ENCODE results near the gene ST7L. TPM values are rescaled to one million over a fixed set of nuclear protein-coding genes. Genes with fewer than 3 reads are reported as not detected.

Gene ST7L
- total RNA-seq, 1 donor from 2014 or later: 10.3 TPM

DNA sequence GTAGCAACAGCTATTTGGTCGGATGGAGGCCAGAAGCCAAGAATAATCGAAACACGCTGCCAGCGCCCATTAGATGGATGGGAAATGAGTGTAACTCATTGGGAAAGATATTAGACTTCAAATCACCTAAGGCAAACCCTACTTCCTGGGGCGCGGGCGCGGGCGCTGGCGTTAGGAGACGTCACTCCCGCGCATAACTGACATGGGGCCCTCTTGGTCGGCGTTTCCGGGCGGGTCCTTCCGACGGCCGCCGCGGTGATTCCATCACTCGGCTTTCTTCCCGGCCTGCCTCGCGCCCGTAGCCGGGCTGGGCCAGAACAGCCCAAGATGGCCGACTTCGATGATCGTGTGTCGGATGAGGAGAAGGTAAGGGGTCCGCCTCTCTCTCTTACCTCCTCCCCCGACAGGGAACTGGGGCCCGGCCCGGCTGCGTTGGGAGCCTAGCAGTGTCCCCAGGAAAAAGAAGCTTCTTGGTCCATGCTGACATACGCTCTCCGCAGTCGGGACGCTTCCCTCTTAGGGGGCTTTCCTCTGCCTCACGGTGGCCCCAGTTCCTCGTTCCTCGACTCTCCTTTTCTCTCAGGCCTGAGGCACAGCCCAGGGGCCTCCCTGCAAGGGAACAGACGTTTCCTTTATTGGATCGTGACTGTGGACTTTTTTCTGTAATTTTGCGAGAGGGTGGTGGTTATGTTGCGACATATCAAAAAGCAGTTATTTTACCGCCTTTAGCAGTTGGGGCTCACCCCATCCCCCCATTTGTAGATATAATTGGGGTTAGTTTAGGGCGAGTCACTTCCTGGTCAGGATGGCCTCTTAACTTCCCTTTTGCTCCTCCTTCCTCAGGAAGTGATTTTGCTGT, 806 bp upstream of the ST7L start, which contains the start of gene CAPZA1:
Gene CAPZA1 (plus strand): TSS at position 315 of the 859 bp plus-strand sequence. CDS start 13 bp downstream, at position 328.
- peak; percentile 78 to 94 for DNase-seq (ENCODE audit: low read depth in 2 of 2)

DNA sequence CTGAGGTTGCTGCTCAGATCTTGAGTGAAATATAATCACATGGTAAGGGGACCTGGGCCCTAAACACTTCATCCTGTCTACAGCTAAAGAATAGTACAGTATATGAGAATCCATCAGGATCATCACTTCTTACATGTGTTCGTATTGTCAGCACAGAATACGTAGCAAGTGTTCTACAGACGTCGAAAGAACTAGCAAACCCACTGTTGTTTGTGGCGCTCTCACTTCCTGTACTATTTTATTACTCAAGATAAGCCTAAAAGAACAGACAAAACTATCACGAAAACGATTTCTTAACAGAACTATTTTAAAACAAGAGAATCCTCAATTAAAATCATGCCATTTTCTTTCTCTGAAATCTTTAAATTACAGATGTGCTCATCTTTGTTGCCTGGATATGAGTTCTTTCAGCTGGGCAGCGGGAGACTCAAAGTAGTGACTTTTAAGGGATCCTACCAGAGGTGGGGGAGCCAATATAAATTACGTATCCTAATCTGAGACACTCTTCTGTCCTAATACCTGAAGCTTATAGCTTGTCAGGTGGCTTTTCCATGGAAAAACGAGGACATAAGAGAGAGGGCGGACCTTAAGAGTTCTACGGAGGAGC, 724 bp downstream of the ST7L start:
- DNase-seq (ENCODE audit: low read depth in 2 of 2): peak in 1 of 2 donors; percentile 58

GRCh38 chr1:112614460-112615065, 4.4 kb downstream of the ST7L start:
- peak; percentile 42 to 62 for DNase-seq (ENCODE audit: low read depth in 2 of 2)

DNA sequence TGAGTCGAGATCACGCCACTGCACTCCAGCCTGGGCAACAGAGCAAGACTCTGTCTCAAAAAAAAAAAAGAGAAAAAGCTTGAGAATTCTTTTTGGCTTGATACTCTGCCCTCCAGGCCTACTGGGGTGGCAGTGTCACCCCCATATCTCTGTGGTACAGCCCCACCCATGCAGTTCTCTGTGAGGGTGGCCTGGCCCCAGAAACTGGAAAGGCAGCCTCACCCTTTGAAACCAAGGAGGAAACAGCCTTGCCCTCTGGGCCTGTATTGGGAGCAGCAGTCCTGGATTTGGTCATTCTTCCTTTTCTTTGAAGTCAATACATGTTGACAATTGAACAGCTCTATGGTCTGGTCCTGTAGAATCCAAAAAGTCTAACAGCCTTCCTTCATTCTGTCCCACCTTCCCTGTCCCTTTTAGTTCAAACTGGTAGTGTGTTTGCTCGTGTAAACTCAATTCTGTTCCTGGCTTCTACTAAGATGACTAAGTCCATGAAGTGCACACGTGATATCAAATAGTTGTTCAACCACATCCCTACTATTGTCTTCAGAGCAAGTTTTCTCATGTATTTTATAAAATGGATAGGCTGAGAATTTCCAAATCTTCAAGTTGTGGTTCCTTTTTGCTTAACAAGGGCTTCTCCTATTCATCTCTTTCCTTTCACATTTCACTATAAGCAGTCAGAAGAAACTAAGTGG, 13.2 kb downstream of the ST7L start:
- DNase-seq (ENCODE audit: low read depth in 2 of 2): no peak

- DNase-seq (ENCODE audit: low read depth in 2 of 2): no peak
These were observed 15.4 kb downstream of the ST7L start for GRCh38 chr1:112603541-112603940.

DNA sequence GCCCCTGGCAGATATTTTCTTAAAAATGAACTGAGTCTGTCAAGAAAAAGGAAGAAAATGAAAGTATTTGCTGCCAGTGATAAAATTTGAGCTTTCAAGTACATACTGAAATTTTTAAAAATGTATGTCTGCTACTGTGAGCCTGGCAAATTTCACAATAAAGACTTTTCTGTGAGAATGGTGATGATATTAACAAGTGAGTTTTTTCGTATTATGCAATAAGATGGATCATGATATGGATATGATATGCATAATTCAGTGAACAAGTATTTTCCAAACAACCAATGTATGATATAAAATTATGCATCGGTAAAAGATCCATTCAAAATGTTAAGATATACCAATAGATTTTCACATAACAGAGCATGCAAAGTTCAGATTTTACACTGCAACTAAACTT, 15.9 kb downstream of the ST7L start:
- no peak for DNase-seq (ENCODE audit: low read depth in 2 of 2)

DNA sequence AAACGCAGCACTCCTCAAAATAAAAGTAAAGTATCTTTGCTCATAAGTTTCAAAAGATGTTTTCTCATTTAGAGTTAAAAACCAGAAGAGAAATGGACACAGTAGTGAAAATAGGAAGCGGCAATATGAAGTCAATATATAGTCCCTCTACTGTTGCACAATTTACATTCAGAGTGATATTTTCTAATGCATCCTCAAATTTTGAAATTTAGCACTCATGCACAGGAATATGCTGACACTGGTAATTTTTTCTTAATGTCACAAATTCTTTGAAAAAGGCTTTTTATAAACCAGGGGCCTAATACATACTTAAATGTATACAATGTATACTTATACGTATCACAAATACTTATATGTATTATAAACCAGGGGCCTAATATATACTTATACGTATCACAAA, 19.5 kb downstream of the ST7L start:
- no peak for DNase-seq (ENCODE audit: low read depth in 2 of 2)

DNA sequence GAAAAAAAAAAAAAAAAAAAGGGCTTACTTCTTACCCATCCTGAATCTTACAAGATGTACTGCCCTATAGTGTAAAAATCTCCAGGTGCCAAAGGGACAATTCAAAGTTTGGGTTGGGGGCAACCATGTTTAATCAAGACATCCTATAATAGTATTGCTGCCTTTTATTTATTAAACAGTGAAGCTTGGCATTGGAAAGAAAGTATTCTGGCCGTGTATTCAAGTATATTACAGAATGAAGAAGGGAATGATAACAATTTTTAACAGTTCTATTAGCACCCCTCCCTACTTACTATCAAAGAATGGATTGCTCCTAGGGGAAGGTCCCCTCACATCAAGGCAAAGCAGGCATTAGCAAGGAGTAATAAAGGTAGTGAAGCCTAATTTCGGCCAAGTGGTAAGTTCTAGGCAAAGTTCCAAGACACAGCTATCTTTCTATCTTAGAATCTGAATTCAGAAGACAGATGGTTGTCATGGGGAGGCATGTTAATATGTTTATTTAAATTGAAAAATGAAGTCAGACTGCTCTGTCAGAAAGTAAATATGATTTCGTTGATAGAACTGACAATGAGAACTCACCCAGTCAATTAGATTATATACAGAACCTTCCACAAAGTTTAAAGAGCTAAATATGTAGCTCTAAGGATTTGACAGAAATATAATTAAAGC, 24.6 kb downstream of the ST7L start:
- DNase-seq (ENCODE audit: low read depth in 2 of 2): no peak

DNA sequence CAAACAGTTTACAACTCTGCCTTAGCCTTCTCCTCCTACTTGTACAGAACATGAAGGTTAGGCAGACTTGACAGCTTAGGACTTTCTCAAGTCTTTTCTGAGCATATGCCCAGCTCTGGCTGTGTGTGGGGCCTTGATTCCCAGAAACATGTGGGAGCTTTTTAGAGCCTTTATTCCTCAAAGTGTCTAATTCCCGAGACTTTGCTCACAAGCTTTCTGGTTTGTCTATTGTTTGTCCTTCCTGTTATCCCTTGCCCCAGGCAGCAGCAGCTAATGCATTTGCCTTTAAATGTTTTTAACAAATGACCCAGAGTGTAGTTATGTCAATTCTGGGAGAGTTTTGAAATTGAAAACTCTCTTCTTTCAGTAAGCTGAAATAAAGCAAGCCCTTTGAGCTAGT, 29.2 kb downstream of the ST7L start:
- DNase-seq (ENCODE audit: low read depth in 2 of 2): no peak

DNA sequence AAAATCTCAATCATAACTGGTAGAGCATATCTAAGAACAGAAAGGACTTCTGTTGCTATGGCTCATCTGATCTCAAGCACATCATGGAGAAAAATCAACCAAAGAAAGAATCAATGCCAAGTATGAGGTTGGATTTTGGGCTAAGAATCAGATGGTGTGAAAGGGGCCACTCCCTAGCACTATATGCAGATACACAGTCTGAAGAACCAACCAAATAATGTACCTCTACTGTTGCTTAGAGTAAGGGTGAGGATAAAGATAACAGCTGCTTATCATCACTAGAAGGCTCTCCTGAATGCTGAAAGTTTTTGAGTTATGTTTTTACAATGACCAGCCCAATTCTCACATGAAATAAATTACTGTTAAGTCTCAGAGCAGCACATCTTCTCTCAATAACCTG, 35.6 kb downstream of the ST7L start:
- DNase-seq (ENCODE audit: low read depth in 2 of 2): no peak

GRCh38 chr1:112581586-112582192, 37.3 kb downstream of the ST7L start:
- DNase-seq (ENCODE audit: low read depth in 2 of 2): no peak

- no peak for DNase-seq (ENCODE audit: low read depth in 2 of 2)
These were observed 39.0 kb downstream of the ST7L start for GRCh38 chr1:112579801-112580510.

DNA sequence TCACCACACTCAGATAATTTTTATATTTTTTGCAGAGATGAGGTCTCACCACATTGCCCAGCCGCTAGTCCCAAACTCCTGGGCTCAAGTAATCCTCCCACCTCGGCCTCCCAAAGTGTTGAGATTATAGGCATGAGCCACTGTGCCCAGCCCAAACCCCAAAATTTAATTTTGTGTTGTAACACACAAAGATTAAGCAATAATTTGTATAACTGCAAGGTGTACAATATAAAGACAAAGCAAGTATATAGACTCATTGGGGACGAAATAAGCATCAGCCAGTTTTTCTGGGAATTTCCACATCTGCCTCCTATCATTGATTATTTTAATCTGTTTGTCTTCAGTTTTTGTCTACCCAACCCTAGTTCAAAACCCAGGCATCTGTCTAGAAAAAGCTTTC, 42.7 kb downstream of the ST7L start:
- no peak for DNase-seq (ENCODE audit: low read depth in 2 of 2)

GRCh38 chr1:112575154-112575804, 43.7 kb downstream of the ST7L start:
- peak in 1 of 2 donors; percentile 84 for DNase-seq (ENCODE audit: low read depth in 2 of 2)

DNA sequence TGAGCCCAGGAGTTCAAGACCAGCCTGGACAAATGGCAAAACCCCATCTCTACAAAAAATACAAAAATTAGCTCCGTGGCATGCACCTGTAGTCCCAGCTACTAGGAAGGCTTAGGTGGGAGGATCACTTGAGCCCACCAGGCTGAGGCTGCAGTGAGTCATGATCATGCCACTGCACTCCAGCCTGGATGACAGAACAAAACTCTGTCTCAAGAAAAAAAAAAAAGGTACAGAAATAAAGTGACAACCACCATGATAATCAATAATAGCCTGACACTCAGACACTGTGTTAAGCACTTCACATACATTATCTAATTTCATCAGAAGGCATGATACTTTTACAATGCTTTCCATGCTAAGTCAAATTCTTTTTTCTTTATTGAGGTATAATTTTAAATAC, 53.1 kb downstream of the ST7L start:
- DNase-seq (ENCODE audit: low read depth in 2 of 2): no peak

GRCh38 chr1:112564081-112564480, 54.9 kb downstream of the ST7L start:
- DNase-seq (ENCODE audit: low read depth in 2 of 2): no peak

- peak in 1 of 2 donors; percentile 43 for DNase-seq (ENCODE audit: low read depth in 2 of 2)
These were observed 55.6 kb downstream of the ST7L start for GRCh38 chr1:112563341-112563740.

DNA sequence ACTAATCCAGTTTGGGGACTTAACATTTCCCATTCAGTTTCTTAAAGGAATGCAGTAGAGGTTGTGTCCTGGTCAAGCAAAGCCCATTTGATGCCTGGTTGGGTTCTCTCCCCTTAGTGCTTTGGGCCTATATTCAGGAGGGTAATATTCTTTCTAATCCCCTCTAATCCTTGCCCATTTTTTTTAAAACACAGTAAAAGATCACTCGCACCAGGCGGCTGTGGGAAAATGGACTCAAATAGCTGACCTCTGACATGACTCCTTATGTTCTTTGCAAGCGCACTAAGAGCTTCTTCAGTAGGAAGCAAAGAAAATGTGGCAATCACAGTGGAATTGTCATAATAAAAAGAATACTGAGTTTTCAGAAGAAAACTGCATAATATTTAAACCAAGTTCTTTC, 60.3 kb downstream of the ST7L start:
- no peak for DNase-seq (ENCODE audit: low read depth in 2 of 2)

DNA sequence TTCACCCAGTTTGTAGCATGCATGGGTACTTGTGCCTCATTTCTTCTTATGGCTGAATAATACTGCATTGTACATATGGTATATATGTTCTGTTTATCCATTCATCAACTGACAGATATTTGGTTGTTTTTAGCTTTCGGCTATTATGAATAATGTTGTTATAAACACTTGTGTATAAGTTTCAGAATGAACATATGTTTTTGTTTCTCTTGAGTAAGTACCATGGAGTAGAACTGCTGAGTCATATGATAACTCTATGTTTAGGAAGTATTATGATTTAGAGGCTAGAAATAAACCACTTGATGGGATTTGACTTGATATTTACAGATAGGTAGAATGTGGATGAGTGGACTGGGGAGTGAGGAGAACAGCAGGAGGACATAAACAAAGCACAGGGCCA, 61.6 kb downstream of the ST7L start:
- DNase-seq (ENCODE audit: low read depth in 2 of 2): peak in 1 of 2 donors; percentile 11

- peak in 1 of 2 donors; percentile 20 for DNase-seq (ENCODE audit: low read depth in 2 of 2)
These were observed 64.5 kb downstream of the ST7L start for GRCh38 chr1:112554411-112554810.

Data from dermis microvascular lymphatic vessel endothelial cell (primary cell).